GM23338 (cell line): ENCODE results near the gene CUEDC2. TPM values are rescaled to one million over a fixed set of nuclear protein-coding genes. Genes with fewer than 3 reads are reported as not detected.

ENCODE experiments used
- ATAC-seq: fragments of 200-7000 bp; cut with Tn5 transposase; 3 replicates; pipeline ENCODE4 v1.9.1; 2020
- DNase-seq: peaks from one replicate; pipeline ENCODE4 v3.0.0-alpha.2; 2015; ENCODE audit warnings: low spot score
- H2AFZ ChIP-seq: fragments of 200-600 bp; sonication (generic); 2 replicates; pipeline ENCODE4 v1.8.0; 2016; ENCODE audit warnings: antibody characterized with exemption, mild to moderate bottlenecking, moderate library complexity
- H3F3A ChIP-seq: fragments of 200-600 bp; sonication (generic); replicated peaks from 2 replicates; pipeline ENCODE4 v1.8.0; 2017; ENCODE audit warnings: antibody characterized with exemption, mixed run types, low read depth
- H3K27ac ChIP-seq: fragments of 200-600 bp; sonication (generic); 2 replicates; pipeline ENCODE4 v1.6.1; 2016; ENCODE audit warnings: low read depth
- H3K27me3 ChIP-seq: fragments of 200-600 bp; sonication (generic); 2 replicates; pipeline ENCODE4 v1.8.0; 2016; ENCODE audit warnings: mild to moderate bottlenecking, mixed run types, moderate library complexity; ENCODE audit not compliant: insufficient read depth
- H3K36me3 ChIP-seq: fragments of 200-600 bp; sonication (generic); 2 replicates; pipeline ENCODE4 v1.8.0; 2016; ENCODE audit warnings: mild to moderate bottlenecking; ENCODE audit not compliant: insufficient read depth
- H3K4me1 ChIP-seq: fragments of 200-600 bp; sonication (generic); 2 replicates; pipeline ENCODE4 v1.8.0; 2016; ENCODE audit warnings: mild to moderate bottlenecking, moderate library complexity; ENCODE audit not compliant: insufficient read depth
- H3K4me2 ChIP-seq: fragments of 200-600 bp; sonication (generic); 2 replicates; pipeline ENCODE4 v1.7.1; 2017; ENCODE audit warnings: mixed run types
- H3K4me3 ChIP-seq: fragments of 200-600 bp; sonication (generic); 2 replicates; pipeline ENCODE4 v1.6.1; 2016; ENCODE audit warnings: mixed run types
- H3K79me2 ChIP-seq: fragments of 200-600 bp; sonication (generic); replicated peaks from 2 replicates; pipeline ENCODE4 v1.8.0; 2017; ENCODE audit warnings: mild to moderate bottlenecking; ENCODE audit not compliant: insufficient read depth
- H3K9me2 ChIP-seq: fragments of 200-600 bp; sonication (generic); 2 replicates; pipeline ENCODE4 v1.8.0; 2017; ENCODE audit not compliant: insufficient read depth
- H4K20me1 ChIP-seq: fragments of 200-600 bp; sonication (generic); replicated peaks from 2 replicates; pipeline ENCODE4 v1.8.0; 2017; ENCODE audit warnings: mild to moderate bottlenecking; ENCODE audit not compliant: insufficient read depth
- H3K27ac Mint-ChIP-seq: 2 replicates; pipeline ENCODE4 v1.8.0; 2020; ENCODE audit warnings: inconsistent platforms, mild to moderate bottlenecking, moderate library complexity, mixed read lengths
- H3K27me3 Mint-ChIP-seq: 3 replicates; pipeline ENCODE4 v1.8.0; 2022; ENCODE audit warnings: low read depth, mild to moderate bottlenecking, moderate library complexity, mixed read lengths, inconsistent platforms; ENCODE audit not compliant: insufficient read depth, poor library complexity
- H3K36me3 Mint-ChIP-seq: 3 replicates; pipeline ENCODE4 v1.8.0; 2021; ENCODE audit warnings: low read depth, mild to moderate bottlenecking, inconsistent platforms, moderate library complexity, mixed read lengths
- H3K4me1 Mint-ChIP-seq: 3 replicates; pipeline ENCODE4 v1.8.0; 2020; ENCODE audit warnings: mild to moderate bottlenecking, inconsistent platforms, mixed read lengths
- H3K4me3 Mint-ChIP-seq: 3 replicates; pipeline ENCODE4 v1.8.0; 2021; ENCODE audit warnings: moderate library complexity, mild to moderate bottlenecking, inconsistent platforms, mixed read lengths
- H3K9me3 Mint-ChIP-seq: 3 replicates; pipeline ENCODE4 v1.8.0; 2020; ENCODE audit warnings: moderate library complexity, mild to moderate bottlenecking, inconsistent platforms, mixed read lengths
- CREB1 ChIP-seq: fragments of 250-450 bp; sonication (Bioruptor Pico); IDR thresholded peaks from 2 replicates; pipeline ENCODE4 v1.5.0; 2020; ENCODE audit warnings: low read depth, mild to moderate bottlenecking, moderate library complexity
- CTCF ChIP-seq, 2 experiments: fragments of 200-600 bp in 1 of 2; sonication (generic) in 1 of 2; conservative IDR thresholded peaks; 2 replicates each; pipeline versions ENCODE4 v1.5.1 to v1.6.1; 2016 to 2017; ENCODE audit warnings: antibody characterized with exemption in 2 of 2, low read depth in 2 of 2, mild to moderate bottlenecking in 2 of 2, moderate library complexity in 1 of 2
- EZH2 ChIP-seq: fragments of 200-600 bp; sonication (generic); IDR thresholded peaks from one replicate; pipeline ENCODE4 v1.8.0; 2017; ENCODE audit warnings: antibody characterized with exemption, mild to moderate bottlenecking, low read depth; ENCODE audit not compliant: unreplicated experiment
- EZH2phosphoT487 ChIP-seq: fragments of 200-600 bp; sonication (generic); IDR thresholded peaks from one replicate; pipeline ENCODE4 v1.8.1; 2018; ENCODE audit warnings: antibody characterized with exemption; ENCODE audit not compliant: unreplicated experiment
- NANOG ChIP-seq: IDR thresholded peaks from 2 replicates; pipeline ENCODE4 v1.6.1; 2016; ENCODE audit warnings: antibody characterized with exemption, borderline replicate concordance
- POLR2AphosphoS5 ChIP-seq: IDR thresholded peaks from 2 replicates; pipeline ENCODE4 v1.6.1; 2016; ENCODE audit warnings: antibody characterized with exemption, low read depth
- REST ChIP-seq: IDR thresholded peaks from one replicate; pipeline ENCODE4 v1.6.1; 2018; ENCODE audit warnings: antibody characterized with exemption; ENCODE audit not compliant: unreplicated experiment
- STAT1 ChIP-seq: IDR thresholded peaks from one replicate; pipeline ENCODE4 v1.6.1; 2016; ENCODE audit warnings: antibody characterized with exemption; ENCODE audit not compliant: unreplicated experiment
- ZNF114 ChIP-seq: fragments of 250-450 bp; sonication (Bioruptor Pico); IDR thresholded peaks from 2 replicates; pipeline ENCODE4 v1.5.0; 2020; ENCODE audit warnings: mild to moderate bottlenecking, moderate library complexity
- ZNF331 ChIP-seq: fragments of 250-450 bp; sonication (Bioruptor Pico); IDR thresholded peaks from 2 replicates; pipeline ENCODE4 v1.5.0; 2020; ENCODE audit warnings: low read depth, mild to moderate bottlenecking, moderate library complexity
- ZNF462 ChIP-seq: fragments of 250-450 bp; sonication (Bioruptor Pico); IDR thresholded peaks from 2 replicates; pipeline ENCODE4 v1.5.0; 2020; ENCODE audit warnings: mild to moderate bottlenecking, moderate library complexity
- polyA plus RNA-seq: library from polyadenylated mRNA; unstranded; fragments of >200 nt; fragmentation: Nextera tagmentation; extraction: Ambion mirVana; gene quantifications from 2 replicates; pipeline ENCODE4 v1.2.1, GENCODE V29; 2016
- total RNA-seq: library from RNA; depleted of rRNA; stranded (reverse); fragments of >200 nt; shearing (Covaris generic); gene quantifications from 2 replicates; pipeline ENCODE4 v1.2.3, GENCODE V29; 2014

Gene CUEDC2
- total and polyA plus RNA-seq, 2 experiments from 2014 or later, result 39.2 to 47.3 TPM

- DNase-seq (no peak), ATAC-seq (no peak)
- peaks cover 23% of the 10 kb centered on the region; the same call in 1 of the 2 replicates for H3K79me2 ChIP-seq
- no peaks in the 10 kb centered on the region for H3K9me2 ChIP-seq
- H3K4me1 ChIP-seq, result peaks cover 29% of the 10 kb centered on the region
- H4K20me1 ChIP-seq, result no peaks in the 10 kb centered on the region; the same call in 1 of the 2 replicates
- H3K4me2 ChIP-seq, result peak overlapping the region; percentile 96
- H3K27me3 ChIP-seq, result peaks cover 5% of the 10 kb centered on the region; the same call in 1 of the 2 replicates
- peaks cover 16% of the 10 kb centered on the region for H3K27me3 Mint-ChIP-seq
- H3K4me1 Mint-ChIP-seq, result peaks cover 33% of the 10 kb centered on the region
- H3F3A ChIP-seq, result 0 out of 2 replicates have a peak, but pooled peaks cover 12% of the 10 kb centered on the region
- no peak overlapping the region for H3K27ac Mint-ChIP-seq
- H3K9me3 Mint-ChIP-seq, result no peaks in the 10 kb centered on the region
- H3K36me3 ChIP-seq, result no peaks in the 10 kb centered on the region
- H3K27ac ChIP-seq, result no peak overlapping the region
- peaks cover 2% of the 10 kb centered on the region for H3K36me3 Mint-ChIP-seq
- H3K4me3 ChIP-seq, result no peak overlapping the region
- TF ChIP-seq EZH2phosphoT487 (no peak), STAT1 (no peak), ZNF114 (no peak), NANOG (no peak), EZH2 (no peak), CTCF (conservative IDR thresholded peaks at IDR 0.05; ENCODE audit: low read depth in 2 of 2) (no peak; a peak in 1 of 4 replicates), POLR2AphosphoS5 (no peak), ZNF462 (CRISPR knock-in tag) (no peak), CREB1 (no peak), ZNF331 (no peak), REST (no peak)
- no peak overlapping the region for H2AFZ ChIP-seq
- H3K4me3 Mint-ChIP-seq, result peak overlapping the region; percentile 90; the same call in 2 of the 3 replicates
Observed at GRCh38 chr10:102463983-102464382, 31.6 kb upstream of the CUEDC2 start.
